NCI-H187 treated with DMSO at 0.1 percent for 48 hours (cell line): ENCODE data around the gene PRKAR2B.

Experiments
- DNase-seq: peaks from one replicate; lab custom pipeline; 2025; lab: John Stamatoyannopoulos, UW

PRKAR2B gene

GRCh38 chr7:107158028-107158427 is 113.5 kb downstream of the PRKAR2B start:
- no peak for DNase-seq

- DNase-seq = no peak
Observed at GRCh38 chr7:107160389-107160788, 115.9 kb downstream of the PRKAR2B start.

DNA sequence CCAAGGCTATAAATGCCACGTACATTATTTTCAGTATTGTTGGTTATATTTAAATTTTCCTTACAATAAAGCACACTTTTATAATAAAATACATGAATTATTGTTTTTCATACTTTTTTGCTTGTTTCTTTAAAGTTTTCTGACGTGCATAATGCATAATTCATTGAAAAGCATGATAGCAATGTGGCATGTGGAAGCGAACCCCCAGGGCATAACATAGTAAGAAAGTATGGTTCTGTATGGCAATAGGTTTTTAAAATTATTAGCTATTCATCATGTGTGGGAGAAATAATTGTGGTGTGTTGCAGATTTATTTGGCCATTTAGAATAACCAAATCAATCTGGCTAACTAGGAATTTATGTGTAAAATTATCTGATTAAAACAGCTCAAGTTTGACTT is 116.9 kb downstream of the PRKAR2B start:
- DNase-seq = no peak

- no peak for DNase-seq
Observed at GRCh38 chr7:107162475-107162874, 118.0 kb downstream of the PRKAR2B start.

DNA sequence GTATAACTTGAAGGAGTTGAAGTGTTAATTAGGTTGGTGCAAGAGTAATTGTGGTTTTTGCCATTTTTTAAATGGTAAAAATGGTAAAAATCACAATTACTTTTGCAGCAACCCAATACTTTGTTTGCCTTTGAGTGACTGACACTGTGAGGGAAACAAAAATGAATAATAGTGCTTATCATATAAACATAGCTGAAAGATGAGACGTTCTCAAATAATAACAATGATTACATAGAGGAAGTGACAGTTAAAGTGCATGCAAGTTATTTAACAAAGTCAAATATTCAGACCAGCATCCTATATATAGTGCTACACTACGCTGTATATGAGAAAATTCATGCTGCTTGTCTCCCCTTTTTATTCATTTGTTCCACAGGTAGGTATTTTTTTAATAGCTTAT is 119.6 kb downstream of the PRKAR2B start:
- no peak for DNase-seq

- DNase-seq = no peak
Observed at GRCh38 chr7:107165341-107165740, 120.8 kb downstream of the PRKAR2B start.

DNA sequence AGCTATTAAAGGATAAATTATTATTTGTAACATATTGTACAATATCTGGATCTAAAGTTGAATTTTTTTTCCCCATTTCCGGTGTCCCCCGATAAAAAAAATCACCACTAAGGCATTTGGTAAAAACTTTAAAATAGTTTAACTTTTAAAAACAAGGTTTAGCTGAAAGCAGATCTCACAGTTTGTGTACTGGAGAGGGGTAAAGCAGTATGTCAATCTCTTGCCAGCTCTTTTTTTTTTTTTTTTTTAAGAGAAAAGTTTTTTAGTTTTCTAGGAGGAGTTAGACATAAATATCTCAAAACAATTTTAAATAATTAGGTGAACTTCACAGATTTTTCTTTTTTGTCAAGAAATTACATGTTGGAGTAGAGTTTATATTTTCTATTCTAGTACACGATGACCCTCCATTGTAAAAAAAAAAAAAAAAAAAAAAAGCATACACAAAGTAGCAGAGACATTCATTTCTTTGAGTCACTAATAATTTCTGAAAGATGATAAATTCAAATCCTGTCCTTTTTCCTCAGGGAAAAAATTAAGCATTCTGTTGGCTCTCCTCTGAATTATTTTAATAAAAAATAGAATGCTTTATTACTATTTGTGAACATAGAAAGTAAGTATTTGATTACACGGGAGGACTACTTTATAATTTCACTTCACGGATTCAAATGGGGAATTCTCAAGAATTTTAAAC is 122.4 kb downstream of the PRKAR2B start:
- DNase-seq = no peak

GRCh38 chr7:107167483-107168232 is 123.2 kb downstream of the PRKAR2B start:
- no peak for DNase-seq

- DNase-seq = peak; percentile 99
Observed at GRCh38 chr7:107168233-107169119, 124.0 kb downstream of the PRKAR2B start, which contains the start of gene HBP1. TSS of gene HBP1 (plus strand) at chr7:107169003. CDS start at chr7:107179894, 10,891 bp downstream.

DNA sequence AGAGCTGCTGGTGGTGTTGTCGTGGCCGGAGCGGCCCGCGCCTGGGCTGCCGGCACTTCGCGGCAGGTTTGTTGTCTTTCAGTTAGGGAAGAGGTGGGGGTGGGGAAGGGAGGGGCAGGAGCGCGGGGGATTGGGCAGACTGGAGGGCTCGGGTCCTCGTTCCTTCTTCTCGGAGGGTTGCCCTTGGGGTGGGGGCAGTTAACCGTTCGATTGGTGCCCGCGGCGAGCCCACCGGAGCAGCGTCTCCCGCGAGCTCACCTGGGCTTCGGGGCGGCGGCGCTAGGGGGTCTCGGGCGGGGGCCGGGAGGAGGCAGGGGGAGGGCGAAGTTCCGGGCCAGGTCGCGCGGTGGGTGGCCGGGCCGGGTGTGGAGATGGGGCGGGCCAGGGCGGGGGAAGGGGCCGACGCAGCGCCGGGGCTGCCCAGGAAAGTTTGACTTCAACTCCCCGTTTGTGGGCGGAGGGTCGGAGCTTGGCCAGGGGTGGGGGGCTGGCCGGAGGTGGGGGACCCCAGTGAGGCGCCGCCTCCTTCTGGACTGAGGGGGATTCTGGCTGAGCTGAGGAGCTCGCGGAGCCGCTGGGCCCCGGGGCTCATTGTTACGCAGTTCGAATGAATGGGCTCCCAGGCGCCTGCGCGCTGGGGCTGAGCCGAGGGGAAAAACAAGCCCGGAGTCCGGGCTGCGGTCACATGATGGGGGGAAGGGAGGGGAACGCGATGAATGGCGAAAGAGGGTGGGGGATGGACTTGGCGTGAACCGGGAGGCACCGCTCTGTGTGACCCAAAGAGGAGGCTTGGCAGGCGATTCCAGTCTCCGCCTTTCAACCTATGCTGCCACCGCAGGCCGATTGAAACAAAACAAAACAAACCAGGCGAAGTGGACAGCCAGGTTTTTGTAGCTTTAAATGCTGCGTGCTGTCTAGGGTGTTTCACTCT is 124.9 kb downstream of the PRKAR2B start:
- DNase-seq = peak; percentile 67

- DNase-seq = no peak
Observed at GRCh38 chr7:107170051-107170915, 125.8 kb downstream of the PRKAR2B start.

DNA sequence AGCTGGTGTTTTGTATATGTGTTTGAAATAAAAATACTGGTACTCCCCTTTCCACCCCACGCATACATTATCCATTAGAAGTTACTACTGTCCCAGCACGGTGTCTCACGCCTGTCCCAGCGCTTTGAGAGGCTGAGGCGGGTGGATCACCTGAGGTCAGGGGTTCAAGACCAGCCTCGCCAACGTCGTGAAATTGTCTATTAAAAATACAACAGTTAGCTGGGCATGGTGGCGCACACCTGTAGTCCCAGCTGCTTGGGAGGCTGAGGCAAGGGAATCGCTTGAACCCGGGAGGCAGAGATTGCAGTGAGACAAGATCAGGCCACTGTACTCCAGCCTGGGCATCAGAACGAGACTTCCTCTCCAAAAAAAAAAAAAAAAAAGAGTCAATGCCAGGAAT is 127.0 kb downstream of the PRKAR2B start:
- DNase-seq = no peak

GRCh38 chr7:107172276-107173032 is 127.9 kb downstream of the PRKAR2B start:
- DNase-seq = no peak

GRCh38 chr7:107173191-107173590 is 128.7 kb downstream of the PRKAR2B start:
- DNase-seq = no peak

- no peak for DNase-seq
Observed at GRCh38 chr7:107173691-107174406, 129.3 kb downstream of the PRKAR2B start.

GRCh38 chr7:107179326-107180164 is 135.0 kb downstream of the PRKAR2B start:
- DNase-seq = no peak

DNA sequence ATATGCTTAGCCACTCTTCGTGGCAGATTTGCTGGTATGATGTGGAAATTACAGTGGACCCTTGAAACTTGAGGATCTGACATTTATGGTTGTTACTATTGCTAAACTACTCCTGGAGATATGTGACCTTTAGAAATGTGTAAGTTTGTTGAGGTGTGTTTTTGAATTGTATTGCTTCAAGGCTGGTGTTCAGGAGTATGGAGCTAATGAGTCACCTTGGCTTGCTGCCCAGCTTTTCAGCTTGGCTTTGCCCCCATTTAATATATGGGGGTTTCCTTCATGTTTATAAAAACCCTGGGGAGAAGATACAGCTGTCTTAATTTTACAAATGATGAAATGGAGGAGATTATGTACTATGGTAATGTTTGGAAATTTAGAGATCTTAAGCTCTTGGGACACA is 135.9 kb downstream of the PRKAR2B start:
- no peak for DNase-seq

DNA sequence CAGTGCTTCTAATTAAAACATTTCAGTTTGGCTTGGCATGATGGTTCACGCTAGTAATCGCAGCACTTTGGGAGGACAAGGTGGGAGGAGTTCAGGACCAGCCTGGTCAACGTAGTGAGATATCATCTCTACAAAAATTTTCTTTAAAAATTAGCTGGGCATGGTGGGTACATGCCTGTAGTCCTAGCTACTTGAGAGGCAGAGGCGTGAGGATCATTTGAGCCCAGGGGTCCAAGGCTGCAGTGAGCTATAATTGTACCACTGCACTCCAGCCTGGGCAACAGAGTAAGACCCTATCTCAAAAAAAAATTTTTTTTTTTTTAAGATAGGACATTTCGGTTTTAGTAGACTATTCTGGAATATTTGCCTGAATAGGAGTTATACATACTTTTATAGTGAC is 136.7 kb downstream of the PRKAR2B start:
- DNase-seq = no peak
